NCI-H2107 treated with DMSO at 0.1 percent for 48 hours (cell line): Measurements from ENCODE around the gene CABYR.

ENCODE experiments used
- DNase-seq: peaks from one replicate; lab custom pipeline; 2025; ENCODE audit not compliant: unreplicated experiment; lab: John Stamatoyannopoulos, UW

The CABYR gene, protein sequence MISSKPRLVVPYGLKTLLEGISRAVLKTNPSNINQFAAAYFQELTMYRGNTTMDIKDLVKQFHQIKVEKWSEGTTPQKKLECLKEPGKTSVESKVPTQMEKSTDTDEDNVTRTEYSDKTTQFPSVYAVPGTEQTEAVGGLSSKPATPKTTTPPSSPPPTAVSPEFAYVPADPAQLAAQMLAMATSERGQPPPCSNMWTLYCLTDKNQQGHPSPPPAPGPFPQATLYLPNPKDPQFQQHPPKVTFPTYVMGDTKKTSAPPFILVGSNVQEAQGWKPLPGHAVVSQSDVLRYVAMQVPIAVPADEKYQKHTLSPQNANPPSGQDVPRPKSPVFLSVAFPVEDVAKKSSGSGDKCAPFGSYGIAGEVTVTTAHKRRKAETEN

DNA sequence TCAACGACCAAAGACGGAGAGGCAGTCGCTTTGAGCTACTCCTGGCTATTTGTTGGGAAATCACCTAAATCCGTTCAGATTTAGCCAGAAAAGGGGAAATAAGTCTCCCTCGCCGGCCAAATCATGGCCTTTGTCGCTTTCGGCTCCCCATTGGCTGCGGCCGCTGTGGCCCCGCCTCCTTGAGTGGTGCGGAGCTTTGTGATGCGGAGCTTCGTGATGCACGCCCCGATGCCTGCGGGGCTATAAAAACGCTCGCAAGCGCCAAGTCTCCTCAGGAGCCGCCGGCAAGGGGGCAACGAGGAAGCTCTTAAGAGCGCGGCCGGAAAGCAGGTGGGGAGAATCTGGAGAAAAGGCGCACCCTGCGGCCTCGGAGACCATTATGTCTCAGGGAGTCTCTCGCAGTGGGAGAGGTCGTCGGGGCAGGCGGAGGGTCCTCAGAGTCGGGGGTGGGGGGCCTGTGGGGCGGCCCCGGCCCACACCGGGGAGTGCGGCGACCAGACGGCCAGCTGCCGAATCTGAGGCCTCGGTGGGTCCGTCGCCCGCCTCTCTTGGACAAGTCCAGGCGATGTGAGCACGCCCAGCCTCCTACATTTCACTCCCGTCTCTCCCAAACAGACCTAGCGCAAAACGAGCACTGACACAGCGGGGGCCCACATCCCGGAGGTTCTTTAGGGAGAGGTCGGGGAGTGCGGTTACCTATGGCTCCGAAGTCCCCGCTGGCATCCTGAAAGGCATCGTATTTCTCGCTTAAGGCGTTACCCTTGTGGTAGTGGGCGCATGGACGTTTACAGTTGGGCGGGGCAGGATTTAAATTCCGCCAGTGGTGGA is at the start of gene CABYR:
Gene CABYR (plus strand): TSS at position 274 of the 828 bp plus-strand sequence. CDS start 4,053 bp downstream, outside the sequence.
- DNase-seq: peak; percentile 53

DNA sequence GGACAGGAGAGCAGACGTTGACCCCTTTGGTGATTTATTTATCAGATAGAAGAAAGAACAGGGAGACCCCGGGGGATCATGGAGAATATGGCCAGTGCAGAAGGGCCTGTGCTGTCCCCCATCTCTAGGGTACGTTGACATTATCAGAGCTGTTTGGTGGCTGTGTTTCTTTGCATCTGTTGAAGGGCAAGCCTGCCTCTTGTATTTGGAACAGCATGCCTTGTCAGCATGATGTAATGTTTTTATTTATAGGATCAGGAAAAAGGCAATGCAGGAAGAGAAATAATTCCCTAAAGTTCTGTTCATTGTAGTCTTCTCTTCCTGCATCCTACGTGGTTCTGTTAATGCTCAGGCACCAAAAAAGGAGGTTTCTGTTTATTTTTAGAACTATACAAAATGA is 49.8 kb upstream of the CABYR start:
- DNase-seq: no peak

DNA sequence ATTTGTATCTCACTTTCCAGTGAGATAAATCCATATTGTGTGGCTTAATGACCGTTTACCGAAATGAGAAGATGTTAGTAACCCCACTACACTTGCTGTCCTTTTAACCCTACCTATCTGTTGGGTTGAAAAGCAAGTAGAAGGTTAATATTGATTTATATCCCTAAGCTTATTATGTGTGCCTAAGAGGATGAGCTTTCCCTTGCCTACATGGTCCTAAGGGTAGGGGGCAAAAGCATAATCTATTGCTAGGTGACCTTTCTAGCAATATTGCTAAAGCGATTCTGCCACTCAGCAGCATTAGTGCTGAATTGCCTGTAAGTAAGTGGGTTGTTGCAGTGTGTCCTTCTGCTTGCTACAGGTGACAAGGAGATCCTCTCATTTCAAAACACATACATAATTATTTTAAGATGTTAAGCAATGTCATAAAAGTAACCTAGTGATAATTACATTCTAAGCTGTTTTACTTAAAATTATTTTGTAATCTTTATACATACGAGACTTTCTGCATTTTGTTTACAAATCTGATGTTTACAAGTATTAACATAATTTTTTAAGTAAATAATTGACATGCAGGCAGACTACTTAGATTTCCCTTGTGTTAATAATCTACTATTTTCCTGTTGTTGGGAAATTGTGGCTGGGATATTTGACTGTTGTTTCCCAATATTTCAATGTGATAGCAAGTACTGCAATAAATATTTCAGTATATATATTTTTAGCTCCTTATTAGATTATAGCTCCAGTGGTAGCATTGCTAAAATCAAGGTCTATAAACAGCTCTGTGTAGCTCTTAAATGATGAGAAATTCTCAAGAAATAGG is 49.1 kb upstream of the CABYR start:
- DNase-seq: no peak

DNA sequence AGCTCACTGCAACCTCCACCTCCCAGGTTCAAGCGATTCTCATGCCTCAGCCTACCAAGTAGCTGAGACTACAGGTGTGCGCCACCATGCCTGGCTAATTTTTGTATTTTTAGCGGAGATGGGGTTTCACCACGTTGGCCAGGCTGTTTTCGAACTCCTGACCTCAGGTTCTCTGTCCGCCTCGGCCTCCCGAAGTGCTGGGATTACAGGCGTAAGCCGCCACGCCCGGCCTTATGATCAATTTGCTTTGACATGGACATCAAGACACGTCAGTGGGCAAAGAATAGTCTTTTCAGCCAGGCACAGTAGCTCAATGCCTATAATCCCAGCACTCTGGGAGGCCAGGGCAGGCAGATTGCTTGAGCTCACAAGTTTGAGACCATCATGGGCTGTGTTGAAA is 48.0 kb upstream of the CABYR start:
- DNase-seq: no peak

DNA sequence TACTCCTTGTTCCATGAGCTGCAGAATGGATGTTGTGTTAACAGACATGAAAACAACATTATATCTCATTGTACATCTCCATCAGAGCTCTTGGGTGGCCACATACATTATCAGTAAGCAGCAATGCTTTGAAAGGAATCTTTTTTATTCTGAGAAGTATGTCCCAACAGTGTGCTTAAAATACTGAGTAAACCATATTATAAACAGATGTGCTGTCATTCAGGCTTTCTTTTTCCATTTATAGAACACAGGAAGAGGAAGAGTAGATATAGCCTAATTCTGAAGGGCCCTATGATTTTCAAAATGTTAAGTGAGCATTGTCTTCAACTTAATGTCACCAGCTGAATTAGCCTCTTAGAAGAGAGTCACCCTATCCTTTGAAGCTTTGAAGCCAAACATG is 44.3 kb upstream of the CABYR start:
- no peak for DNase-seq

DNA sequence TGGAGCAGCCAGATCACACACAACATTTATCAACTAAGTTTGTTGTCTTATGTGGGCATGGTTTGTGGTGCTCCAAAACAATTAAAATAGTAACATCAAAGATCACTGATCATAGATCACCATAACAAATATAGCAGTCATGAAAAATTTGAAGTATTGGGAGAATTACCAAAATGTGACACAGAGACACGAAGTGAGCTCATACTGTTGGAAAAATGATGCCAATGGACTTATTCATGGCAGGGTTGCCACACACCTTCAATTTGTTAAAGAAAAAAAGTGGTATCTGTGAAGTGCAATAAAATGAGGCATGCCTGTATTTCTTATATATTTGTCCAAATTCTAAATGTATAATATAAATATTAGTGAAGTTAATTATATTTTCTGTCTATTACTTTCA is 42.9 kb upstream of the CABYR start:
- DNase-seq: no peak

DNA sequence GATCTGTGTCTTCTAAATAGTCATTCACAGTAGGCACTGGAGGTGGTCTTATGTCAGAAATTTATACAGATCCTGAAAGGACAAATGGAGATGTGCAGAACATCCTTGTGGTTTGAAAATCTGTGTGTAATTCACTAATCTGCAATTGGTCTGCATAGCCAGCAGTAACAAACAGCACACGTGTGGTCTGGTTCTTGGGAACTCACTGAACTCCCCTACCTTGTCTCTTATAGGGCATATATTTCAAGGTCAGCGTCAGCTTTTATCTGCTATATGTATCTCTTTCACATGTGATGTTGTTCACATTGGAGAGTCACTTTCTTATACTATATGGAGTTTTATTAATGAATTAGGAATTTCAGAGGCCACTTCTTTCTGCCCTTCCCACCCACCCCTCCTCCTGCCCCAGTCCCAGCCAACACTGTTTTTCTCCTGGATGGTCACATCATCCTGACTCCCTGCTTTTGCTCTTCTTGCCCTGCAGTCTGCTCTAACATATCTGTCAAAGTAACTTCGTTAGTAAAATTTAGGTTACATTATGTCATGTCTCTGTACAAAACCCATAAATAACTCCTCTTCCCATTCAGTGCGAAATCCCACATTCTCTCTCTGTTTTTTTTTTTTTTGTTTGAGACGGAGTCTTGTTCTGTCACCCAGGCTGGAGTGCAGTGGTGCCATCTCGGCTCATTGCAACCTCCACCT is 35.4 kb upstream of the CABYR start:
- DNase-seq: no peak

DNA sequence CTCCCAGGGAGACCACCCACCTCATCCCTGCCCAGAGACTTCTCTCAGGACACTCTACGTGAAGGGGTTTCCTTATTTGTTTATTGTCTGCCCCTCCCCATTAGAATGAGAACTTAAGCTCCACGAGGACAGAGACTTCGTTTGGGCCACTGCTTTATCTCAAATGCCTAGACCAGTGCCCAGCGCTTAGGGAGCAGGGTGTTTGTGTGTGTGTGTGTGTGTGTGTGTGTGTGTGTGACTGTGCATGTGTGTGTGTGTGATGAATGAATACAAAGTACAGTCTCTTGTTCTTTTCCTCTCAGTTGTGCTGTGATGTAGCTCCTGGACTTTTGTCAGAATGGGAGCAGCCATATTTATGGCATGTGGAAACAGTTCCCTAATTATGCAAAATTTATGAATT is 34.4 kb upstream of the CABYR start:
- DNase-seq: no peak

DNA sequence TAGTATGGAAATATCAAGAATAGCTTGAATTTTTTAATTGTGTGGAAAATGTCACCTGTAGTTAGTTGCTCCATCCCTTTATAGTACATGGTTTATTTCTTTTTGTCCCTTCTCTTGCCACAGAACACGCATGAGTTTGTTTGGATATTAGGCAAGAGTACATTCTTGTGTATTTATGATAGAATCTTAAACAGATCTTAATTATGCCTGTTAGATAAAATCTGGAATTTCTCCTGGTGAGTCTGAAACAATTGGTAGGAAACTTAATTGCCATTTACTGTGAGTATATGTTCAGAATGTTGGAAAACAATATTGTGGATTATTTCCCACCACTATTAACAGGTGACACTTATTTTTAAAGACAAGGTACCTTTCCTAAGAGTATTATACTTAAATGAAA is 30.2 kb upstream of the CABYR start:
- DNase-seq: no peak

DNA sequence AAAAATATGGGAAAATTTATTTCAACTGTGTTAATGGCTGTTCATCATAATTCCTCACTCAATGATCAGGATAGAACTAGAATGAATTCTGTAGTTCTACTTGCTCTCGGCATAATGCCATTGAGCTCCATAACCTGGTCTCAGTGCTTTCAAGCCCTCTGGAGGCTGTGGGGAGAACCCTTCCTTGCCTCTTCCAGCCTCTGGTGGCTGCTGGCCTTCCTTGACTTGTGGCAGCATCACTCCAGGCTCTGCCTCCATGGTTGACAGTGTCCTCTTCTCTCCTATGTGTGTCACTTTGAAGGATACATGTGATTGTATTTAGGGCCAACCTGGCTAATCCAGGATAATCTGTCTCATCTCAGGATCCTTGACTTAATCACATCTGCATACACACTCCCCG is 26.9 kb upstream of the CABYR start:
- DNase-seq: no peak

DNA sequence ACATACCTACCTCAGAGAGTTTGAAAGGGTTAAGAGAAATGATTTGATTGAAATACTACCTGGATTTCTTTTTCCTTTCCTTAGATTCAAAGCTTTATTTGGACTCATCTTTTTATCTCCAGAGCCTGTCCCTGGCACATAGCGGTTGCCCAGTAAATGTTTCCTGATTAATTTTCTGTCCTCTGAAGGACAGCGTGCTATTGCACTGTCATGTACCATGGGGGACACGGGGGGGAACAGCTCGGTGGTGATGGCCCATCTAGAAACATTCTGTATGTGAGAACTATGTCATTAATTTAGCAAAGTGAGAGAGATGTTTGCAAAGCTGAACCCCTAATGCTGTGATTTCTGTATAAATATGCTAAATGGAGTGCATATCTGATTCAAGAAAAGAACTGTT is 26.4 kb upstream of the CABYR start:
- no peak for DNase-seq

DNA sequence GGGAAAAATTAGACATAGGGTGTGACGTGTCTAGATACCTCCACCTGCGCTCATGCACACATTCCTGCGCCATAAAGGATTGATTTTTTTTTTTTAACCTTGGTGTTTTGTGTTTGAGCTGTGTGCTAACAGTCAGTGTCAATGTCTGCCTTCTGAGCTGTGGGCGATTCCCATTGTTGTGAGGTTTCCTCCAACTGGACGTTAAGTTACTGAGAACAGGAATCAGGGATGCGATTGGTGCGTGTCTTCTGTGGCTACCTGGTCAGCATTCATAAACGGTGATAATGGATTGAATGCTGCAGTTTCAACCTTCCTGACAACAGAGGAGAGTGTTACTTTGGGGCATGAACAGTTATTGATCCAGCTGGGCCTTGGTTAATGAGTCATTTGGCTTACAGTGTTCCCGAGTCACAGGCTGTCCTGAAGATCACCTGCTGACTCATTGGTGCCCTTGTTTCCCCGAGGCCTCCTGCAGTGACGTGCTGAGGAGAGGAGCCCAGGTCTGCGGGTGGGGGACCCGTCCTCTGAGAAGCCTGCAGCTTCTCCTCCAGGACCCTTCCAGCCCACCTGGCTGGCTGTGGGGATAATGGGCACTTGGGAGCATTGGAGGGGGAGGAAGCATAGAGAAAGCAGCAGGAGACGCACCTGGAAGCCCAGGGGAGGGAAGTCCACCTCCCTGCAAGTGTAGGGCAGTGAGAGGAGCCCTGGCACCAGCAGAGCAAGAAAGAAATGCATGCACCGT is 25.8 kb upstream of the CABYR start:
- no peak for DNase-seq

DNA sequence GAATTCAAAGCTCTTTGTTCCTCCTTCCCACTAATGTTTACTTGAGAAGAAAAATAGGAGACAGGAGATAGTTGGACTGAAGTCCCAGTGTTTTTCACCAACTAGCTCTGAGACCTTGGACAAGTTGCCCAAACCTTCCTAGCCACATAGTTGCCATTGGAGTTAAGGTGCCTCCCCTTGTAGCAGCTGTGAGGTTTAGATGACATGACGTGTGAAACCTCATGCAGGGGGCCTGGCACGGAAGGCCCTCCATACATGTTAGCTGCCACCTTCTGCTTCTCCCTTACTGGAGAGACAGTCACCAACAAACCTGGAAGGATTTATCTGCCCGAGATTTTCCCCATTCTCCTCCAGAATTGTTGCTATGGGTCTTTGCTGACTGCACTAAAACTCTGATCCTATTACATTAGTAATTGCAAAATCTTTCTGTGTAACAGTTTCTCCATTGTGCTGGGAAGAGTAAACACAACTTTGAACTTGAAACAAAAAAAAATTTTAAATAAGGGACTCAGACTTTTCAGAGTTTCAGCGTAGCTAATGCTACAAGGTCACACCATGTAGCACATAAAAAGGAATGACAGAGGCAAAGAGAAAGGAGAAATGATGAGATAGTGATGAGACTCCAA is 23.8 kb upstream of the CABYR start:
- no peak for DNase-seq

DNA sequence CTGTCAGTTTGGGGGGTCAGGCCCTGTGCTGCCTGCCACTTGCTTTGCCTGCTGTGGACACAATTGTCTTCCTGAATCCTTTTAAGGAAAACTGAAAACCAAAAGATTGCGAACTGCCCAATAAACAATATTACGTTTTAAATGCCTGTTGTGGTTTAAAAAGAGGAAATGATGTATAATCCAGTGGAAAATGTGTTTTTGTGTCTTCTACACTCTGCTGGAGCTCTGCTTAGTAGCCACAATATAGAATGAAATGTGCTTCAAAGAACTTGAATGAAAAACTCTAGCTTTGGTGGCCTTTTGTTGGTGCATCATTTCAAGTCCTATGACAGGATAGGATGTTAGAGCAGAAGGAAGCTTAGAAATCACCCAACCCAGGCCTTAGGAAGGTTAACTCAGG is 23.2 kb upstream of the CABYR start:
- DNase-seq: no peak

DNA sequence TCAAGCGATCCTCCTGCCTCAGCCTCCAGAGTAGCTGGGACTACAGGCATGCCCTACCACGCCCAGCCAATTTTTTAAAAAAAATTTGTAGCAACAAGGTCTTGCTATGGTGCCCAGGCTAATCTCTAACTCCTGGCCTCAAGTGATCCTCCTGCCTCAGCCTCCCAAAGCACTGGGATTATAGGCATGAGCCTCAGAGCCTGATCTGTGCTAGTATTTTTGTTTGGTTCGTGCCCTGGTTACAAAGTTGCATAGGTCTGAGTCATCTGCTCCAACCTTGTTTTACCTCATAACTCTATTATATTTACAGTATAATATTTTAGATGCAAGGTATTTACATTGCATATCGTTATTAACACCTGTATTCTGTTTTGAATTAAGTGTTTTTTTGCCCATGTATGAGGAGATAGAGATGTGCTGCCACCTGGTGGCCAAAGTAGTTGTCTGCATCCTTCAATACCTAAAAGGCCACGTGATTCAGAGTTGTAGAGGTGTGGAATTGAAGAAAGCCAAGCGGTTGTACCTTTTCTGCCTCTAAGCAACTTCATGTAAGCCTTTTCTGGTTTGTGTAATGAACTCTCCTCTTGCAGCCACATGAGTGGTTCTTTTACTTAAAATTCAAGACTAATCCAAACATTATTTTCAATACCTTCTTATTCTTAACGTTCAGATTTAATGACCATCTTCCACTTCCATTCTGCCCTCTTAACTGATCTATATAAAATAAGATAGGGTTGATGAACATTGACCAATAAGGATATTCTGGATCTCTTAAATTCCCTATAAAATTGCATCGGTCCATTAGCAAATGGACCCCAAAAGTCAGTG is 19.9 kb upstream of the CABYR start:
- peak; percentile 21 for DNase-seq

DNA sequence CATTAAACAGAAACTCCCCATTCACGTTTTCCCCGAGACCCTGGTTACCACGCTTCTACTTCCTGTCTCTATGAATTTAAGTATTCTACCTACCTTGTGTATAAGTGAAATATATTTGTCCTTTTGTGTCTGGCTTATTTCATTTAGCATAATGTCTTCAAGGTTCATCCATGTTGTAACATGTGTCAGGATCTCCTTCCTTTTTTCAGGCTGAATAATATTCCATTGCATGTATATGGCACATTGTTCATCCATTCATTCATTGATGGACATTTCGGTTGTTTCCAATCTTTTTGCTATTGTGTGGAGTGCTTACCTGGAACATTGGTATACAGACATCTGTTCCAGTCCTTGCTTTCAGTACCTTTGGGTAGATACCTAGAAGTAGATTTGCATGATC is 18.2 kb upstream of the CABYR start:
- DNase-seq: no peak

DNA sequence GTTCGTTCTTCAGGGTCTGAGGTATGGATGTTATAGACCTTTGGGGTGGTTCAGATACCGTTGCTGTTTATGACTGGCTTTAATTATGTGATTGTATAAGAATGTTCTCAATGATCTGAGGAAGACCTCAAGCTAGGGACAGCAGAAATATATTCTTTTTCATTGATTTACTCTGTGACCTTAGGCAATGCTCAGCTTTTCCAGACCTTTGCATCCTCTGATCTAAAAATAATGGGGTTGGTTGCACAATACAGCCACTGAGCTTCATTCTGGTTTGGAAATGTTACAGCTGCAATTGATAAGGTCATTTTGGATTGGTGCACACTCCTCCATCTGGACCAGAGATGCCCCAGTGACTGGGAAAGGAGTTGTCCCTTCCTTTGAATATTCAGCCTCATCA is 17.2 kb upstream of the CABYR start:
- DNase-seq: no peak

DNA sequence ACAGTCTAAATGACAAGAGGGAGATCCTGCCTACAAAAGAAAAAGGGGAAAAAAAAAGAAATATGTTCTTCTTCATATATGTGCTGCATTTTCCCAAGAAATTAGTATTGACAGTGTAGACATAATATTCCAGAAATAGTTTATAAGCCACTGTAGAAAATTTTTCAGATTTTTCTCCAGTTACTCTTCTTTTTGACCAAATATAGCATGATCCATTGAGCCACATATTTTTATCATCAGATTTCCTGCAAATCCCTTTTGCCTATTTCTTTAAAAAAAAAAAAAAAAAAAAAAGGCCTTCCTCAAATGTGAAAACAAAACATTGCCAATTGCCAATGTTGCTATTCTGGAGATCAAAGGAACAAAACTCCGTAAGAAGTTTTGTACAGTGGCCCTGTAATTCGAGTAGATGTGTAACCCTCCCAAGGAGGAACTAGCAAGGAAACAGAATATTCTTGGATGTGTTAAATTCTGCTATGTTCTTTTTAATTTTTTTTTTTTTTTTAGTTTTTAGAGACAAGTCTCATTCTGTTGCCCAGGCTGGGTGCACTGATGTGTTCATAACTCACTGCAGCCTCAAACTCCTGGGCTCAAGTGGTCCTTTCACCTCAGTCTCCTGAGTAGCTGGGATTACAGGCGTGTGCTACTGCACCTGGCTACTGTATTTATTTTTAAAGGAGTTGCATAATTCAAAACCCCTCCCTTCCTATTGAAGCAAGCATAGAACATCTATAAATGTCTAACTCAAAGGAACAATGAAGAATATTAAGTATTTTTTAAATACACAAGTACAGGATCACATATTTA is 12.5 kb upstream of the CABYR start:
- peak; percentile 19 for DNase-seq
